ENCODE results near the gene GNB1.
"Not testable (repeated sequence)": the region's sequence is repeated elsewhere in the genome, so short reads cannot be mapped to it uniquely, and the experiment has no call there.

Gene GNB1

DNA sequence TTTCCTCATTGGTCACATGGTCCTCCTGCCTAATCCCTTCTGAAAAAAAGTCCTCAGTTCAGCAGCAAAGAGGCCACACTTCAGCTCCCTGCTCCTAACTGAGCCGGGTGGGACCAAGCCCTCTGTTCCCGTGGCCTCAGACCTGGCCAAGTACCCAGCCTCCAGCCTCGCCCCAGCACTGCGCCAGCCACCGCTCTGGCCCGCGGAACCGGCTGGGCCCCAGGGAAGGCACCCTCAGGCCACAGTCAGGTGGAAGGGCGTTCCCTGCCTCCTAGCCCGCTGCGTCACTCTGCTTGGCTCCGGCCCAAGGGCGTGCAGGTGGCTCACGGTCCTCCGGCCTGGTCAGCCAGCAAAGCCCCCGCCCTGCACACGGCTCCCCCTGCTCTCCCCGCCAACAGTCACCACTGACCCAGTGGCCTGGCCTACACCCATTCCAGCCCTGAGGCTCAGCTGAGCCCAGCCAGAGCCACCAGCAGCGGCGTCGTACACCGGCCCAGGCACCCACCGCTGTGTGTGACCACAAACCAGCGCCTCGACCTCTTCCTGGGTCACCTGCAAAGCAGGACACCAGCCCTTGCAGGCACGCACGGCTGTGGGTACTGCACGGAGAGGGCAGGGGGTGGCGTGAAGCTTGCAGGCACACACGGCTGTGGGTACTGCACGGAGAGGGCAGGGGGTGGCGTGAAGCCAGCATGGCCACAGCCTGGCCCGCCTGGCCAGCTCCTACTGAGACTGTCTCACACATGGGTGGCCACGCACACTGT lies 132.0 kb downstream of the GNB1 start:
- no peak for DNase-seq

DNA sequence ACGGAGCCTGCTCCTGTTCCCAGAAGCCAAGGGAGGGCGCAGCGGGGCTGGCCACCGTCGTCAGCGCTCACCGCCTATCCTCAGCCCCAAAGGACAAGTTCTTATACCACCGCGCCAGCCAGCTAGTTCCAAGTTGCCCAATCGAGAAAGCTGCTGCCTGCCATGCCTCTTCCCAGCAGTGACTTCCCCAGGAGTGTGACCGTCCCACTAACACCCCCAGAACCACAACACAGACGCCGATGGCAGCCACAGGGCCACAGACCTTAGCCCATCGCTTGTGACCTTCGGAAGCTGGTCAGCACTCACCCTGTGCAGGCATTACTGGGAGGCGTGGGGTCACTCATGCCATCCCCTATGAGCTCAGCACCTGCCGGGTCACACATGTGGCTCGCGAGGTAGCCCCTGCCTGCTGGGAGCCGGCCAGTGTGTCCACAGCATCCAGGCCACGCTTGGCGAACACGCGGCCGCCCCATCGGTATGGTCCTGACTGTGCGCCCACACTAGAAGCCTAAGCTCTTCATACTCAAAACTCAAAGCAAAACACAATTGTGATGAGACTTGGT lies 132.7 kb downstream of the GNB1 start:
- DNase-seq: no peak

DNA sequence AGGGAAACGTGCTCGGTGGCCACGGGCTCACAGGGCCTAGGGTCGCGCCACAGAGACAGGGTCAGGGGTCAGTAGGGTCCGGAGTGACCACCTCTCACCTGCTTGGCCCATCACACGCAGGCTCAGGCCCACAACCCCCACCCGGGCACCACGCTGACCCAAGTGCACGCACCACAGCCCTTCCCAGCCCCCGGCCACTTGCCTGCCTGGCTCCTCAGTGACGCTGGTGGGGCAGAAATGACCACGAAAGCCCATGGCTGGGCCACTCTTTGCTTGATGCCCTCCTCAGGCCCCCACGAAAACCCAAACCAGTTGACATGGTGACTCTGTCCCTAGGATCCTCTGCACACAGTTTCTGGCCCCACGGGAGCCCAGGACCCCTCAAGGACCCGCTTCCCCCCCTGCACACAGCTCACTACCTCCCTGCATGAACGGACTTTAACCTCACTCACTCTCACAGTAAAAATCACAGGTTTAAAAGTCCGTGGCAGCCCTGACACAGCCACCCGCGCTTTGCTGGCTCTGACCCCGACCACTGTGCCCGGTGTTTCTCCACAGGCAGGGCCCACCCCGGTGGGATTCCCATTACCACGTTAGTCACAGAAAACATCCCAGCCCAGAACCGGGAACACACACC lies 133.3 kb downstream of the GNB1 start:
- no peak for DNase-seq

DNA sequence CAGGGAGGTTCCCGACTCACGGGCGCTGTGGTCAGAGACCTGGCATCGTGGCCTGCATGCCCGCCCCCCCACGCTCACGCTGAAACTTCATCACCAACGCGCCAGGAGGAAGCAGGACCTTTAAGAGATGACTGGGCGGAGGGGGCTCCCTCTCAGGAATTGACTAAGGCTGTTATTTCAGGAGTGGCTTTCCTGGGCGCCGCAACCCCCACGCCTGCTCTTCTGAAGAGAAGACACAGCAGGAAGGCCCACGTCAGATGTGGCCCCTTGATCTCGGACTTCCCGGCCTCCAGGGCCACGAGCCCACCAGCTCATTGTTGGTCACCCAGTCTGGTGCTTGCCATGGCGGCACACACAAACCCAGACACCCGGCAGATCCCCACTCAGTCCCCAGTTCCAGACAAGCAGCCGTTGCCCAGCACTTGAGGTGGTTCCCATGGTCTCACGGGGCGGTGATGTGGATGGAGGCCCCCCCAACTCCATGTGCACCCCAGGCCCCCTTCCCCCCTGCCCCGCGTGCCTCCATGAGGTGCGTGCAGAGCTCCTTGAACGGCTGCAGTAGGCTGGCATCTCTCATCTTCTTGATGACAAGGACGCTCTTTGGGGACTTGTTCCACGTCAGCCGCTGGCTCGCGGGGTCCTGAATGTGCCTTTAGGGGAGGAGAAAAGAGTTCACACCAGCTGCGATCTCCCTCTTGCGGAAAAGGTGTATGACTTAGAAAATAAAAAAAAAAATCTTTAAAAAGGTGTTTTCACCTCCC lies 134.0 kb downstream of the GNB1 start:
- DNase-seq: no peak

DNA sequence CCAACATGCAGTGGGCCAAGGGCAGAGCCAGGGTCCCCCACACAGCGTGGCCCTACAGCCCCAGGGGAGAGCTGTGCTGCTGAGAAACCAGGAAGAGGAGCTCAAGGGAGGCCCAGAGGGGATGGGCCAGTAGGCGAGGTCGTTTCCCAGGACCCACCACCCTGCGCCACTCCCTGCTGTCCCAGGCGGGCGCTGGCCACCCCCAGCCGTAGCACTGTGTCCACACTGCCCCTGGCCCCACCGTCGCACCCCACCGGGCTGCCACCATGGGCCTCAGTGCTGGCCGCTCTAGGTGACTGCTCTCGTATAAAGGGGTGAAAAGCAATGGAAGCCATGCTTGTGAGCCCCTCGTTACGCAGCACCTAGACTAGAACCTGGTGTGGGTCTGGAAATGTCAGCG lies 135.0 kb downstream of the GNB1 start:
- DNase-seq: no peak

DNA sequence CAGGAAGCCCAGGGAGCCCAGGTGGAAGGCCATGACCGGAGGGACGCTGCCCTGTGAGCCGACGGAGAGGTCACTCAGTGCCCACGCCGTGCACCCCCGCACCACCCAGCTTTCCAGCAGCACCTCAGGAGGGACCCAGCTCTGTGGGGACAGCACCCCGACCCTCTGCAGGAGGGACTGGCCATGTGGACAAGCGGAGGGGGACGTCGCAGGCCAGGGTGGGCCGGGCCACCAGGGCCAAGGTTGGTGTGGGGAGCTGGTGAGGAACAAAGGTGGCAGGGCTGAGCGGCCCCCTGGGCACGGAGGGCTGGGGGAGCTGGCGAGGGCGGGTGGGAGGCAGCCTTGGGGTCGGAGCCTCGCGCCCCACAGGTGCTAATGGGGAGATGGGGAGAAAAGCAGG lies 135.5 kb downstream of the GNB1 start:
- no peak for DNase-seq

DNA sequence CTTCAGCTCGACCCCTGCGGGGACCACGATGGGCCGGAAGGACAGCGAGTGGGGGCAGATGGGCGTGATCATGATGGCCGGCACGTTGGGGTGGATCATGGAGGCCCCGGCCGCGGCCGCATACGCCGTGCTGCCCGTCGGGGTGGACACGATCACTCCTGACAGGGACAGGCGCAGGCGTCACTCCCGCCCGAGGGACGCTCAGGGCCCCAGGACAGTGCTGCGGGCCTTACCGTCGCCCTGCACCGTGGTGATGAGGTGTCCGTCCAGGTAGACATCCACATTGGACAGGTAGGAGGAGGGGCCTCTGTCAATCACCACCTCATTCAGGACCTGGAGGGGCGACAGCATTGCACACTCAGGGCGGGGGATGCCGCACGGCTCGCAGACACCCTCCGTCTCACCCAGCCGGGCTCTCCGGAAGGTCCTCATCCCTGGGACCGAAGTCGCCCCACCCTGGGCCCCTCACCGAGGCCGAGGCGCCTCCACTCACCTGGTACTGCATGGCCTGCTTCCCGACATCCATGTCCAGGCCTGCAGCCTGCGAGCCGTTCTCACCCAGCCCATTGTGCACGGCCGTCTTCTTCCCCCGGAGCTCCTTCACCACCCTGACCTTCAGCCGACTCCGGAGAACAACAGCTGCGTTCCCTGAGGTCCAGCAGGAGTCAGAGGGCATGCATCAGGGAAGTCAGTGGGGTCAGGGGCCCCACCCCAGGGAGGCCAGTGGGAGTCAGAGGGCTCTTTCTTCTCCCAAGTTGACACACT lies 136.7 kb downstream of the GNB1 start:
- no peak for DNase-seq

DNA sequence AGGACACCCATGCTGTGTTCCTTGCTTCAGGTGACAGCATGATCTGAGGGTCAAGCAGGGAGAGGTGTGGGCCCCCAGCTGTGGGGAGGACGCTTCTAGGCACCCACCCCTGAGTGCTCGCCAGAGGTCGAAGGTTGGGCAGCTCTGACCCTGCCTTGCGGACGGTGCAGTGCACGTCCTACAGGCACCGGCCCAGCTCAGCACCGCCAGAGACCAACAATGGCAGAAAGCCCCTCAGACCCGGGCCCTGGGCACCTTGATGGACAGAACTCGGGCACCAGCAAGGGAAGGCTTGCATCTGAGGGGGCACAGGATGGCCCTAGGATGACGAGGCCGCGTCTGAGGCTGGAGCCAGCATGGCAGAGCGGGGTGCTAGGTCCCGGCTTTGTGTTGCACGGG lies 137.3 kb downstream of the GNB1 start:
- no peak for DNase-seq

DNA sequence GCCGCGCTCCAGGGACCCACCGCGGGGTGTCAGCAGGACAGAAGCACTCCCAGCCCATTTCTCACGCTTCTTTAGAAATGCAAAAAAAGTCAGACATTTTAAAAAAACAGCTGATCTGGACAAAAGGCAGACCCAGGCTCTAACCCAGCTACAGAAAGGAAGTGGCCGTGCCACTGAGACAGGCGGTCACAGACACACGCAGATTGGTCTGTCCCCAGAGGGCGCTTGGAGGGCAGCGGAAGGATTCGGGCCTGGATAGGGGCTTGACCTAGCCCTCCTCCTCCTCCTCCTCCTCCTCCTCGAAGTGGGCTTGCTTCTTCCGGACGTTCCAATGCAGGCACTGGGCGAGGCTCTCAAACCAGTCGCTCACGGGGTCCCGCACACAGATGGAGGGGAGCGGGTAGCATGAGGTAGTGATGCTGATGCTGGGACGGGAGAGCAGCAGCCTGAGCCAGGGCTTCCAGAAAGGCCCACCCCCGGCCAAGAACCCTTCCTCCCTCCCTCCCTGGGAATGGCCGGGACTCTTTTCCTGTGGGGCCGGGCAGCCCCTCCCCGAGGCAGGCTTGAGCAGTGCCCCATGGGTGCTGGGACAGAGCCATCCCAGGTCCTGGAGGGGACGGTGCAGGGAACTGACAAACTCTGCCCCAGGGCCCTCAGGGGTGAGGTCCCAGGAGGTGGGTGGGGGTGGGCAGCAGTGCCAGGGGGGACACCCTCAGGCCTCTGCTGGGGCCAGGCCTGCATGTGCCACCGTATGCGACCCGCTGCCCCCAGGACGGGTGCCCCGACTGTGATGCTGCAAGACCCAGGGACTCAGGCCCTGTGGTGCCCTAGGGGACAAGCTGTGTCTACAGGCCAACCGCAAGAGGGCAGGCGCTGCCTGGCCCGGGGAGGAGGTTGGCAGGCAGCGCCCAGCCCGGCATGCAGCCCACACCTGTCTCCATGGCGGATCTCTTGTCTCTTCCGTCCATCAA lies 138.0 kb downstream of the GNB1 start:
- DNase-seq: no peak

DNA sequence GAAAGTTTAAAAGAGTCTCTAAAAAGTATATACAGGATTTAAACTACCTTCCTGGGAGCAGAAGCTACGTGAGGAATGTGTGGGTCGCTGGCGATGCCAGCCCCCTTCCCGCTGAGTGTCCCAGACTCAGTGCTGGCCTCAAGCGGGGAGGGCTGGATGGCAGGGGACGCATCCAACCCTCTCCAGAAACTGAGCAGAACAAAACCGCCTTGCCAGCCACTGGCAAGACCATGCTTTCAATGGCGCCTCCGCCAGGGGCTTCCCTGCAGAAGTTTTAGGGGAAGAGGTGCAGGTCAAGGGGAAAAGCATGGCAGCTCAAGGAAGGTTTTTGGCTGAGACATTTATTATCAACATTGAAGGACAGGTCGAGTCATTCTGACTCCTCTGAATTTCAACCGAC lies 138.7 kb downstream of the GNB1 start:
- no peak for DNase-seq

DNA sequence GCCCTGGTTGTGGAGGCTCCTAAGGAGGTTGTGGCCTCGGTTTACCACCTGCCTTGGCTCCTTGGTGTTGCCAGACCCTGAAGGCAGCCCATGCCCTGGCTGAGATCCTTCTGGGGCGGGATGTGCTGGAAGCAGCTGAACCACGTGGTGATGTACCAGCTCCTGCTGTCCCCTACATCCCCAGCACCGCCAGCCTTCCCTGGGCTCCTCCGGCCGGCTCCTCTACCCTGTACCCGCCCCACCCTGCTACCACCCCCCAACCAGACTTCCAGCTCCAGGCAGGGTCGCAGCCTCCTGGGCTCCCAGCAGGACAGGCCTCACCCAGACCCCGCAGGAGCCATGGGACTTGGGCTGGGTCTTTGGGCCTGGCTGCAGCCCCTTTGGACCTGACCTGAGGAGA lies 140.9 kb downstream of the GNB1 start:
- DNase-seq: not testable (repeated sequence)

DNA sequence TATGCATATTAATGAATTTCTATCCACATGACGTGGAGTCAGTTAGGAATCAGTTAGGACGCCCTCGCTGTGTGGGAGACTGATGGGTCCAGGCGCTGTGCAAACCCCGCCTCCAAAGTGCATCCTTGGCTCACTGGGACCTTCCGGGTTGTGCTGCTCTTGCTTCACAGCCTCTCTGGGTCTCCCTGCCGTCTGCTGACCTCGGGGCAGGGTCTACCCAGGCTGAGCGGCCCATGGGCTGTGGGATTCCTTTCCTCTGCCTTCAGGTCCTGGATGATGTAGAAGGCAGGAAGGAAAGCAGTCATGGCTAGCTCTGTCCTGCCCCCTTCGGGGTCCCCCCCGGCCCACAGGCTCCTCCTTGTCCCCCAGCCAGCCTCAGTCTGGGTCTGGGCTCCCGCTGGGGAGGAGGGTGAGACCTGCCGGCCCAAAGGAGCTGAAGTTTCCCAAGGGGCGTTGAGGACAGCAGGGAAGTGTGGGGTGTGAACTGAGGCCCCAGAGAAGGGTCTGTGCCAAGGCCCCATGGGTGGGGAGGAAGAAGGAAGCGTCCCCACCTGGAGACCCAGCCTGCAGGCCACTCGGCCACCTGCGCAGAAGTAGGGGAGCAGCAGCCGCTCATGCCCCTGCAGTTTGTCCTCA lies 142.1 kb downstream of the GNB1 start:
- DNase-seq: no peak

DNA sequence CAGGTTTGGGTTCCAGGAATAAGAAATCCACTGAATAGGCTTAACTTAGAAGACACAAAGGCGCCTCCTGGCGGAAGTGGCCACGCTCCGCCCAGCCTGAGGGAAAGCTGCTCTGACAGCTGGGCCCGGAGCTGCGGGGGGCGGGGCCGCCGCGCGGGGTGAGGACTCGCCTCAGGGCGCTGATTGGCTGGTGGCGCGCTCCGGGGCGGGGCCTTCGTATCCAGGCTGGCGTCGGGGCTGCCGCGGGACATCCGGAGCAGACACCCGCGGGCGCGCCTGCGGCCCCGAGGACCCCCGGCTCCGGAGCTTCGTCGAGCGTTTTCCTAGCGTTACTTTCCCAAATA lies 144.3 kb downstream of the GNB1 start:
- not testable (repeated sequence) for DNase-seq

DNA sequence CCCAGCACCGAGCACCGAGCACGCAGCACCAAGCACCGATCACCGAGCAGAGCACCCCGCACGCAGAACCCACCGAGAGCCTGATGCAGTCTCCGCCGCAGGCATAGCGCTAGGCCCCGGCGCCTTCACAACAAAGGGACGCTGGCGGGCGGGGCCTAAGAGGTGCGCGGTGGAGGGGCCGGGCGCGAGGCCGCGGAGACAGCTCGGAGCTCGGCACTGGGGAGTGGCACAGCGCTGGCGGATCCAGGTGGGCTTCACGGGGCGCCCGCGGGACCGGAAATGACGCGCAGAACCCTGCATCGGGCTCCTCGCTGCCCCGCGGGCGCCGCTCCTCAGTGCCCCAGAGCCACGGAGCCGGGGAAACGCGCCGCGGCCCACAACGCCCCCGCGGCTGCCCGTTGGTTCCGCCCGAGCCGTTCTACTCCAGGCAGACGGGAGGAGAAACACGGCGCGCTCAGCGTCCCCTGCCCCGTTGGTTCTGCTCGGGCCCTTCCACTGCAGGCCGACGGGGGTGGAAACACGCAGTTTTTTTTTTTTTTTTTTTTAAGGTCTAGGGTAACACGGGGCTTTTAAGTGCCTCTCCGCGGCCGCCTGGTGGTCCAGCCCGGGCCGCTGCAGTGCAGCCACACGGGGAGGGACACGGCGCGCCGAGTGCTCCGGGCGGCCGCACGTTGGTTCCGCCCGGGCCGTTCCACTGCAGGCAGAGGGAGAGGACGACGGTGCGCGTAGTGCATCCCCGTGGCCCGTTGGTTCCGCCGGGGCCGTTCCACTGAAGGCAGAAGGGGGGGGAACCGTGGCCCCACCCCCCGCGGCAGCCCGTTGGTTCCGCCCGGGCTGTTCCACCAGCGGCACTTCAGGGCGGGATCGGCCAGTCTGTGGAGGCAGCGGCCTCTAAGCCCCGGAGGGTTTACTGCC lies 145.0 kb downstream of the GNB1 start:
- peak; percentile 94 for DNase-seq

DNA sequence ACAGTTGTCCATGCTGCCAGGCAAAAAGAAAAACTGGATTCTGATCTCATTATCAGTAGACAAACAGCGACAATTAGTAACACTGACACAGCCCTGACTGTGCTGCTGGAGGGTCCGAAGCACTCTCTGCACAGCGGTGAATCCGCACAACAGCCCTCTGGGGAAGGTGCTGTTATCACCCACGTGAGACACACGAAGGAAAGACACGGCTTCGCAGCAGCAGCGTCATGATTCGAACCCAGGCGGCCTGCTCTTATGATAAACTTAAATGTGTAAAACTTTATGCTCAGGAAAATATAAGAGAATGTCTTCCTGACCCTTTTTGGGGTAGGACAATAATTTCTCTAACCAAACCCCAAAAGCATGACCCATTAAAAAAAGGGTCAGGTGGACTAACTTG lies 148.4 kb downstream of the GNB1 start:
- DNase-seq: not testable (repeated sequence)

DNA sequence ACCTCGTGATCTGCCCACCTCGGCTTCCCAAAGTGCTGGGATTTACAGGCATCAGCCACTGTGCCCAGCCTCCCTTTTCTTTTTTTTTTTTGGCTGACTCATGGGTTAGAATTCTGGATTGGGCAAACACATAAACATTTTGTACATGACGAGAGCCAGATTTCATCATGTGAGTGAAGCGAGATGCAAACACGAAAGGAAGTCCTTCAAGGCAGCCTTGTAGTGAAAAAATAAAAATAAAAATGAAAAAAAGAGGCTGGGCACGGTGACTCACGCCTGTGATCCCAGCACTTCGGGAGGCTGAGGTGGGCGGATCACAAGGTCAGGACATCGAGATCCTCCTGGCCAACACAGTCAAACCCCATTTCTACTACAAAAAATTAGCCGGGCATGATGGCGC lies 149.9 kb downstream of the GNB1 start:
- DNase-seq: not testable (repeated sequence)

DNA sequence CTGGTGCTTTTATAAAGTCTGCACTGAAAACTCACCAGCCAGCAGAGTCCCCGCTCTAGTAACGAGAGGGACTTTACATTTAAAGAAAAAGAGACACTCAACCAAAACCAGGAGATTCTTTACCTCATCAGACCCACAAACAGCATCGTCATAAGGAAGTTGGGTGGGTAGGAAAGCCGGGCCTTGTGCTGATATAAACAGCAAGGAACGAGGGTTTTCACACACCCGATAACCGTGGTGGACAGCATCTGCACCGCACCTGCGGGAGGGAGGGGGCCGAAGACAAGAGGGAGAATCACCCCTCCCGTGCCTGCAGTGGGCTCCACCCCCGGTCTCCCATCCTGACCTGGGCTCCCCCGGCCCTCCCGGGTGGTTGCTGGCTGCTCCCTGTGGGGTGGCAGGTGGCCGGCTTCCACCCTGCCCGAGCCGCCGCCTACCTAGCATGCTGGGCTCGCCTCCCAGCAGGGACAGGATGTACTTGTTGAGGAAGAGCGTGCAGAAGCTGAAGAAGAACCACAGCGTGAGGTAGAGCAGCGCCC lies 152.0 kb downstream of the GNB1 start:
- not testable (repeated sequence) for DNase-seq

DNA sequence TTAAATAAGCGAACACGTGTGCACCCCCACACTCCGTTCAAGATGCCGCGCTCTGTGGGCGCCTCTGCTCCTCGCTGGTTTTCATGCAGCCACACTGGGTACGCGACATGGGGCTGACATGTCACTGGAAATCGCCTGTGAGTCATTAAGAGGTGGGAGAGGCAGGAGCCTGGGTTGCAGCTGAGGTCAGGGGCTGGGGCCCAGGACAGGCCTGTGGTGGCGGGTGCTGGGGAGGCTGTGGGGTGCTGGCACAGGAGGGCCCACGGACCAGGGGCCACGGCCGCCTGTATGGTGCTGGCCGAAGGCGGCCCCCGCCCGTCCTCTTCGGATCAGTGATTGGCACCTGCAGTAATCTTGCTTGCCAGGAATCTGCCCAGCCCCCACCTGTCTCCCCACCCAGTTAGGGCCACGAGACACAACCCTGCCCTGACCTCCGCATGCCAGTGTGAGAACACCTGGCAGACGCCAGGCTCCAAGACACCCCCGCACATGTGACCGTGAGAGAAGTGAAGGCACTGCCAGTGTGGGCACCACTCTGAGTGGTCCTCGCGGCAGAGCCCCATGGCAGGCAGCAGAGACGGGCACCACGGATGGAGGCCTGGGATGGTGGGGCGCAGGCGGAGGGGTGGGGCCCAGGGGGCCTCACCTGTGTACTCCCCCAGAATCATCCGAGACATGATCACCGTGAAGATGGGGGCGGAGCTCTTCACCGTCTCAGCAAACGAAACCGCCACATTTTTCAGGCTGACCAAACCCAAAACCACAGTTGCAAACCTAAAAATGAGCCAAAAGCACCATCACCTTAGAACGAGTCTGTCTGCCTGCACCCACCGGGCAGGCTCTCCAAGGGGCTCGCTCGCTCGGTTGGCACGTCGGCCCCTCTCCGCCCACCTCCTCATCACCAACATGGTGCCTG lies 153.0 kb downstream of the GNB1 start:
- DNase-seq: not testable (repeated sequence)
